Measurements from ENCODE around the gene DHH. TPM values are rescaled to one million over a fixed set of nuclear protein-coding genes. Genes with fewer than 3 reads are reported as not detected.

DHH gene
- polyA plus RNA-seq, 3 donors: 0.26 to 0.56 (median 0.44) TPM

DNA sequence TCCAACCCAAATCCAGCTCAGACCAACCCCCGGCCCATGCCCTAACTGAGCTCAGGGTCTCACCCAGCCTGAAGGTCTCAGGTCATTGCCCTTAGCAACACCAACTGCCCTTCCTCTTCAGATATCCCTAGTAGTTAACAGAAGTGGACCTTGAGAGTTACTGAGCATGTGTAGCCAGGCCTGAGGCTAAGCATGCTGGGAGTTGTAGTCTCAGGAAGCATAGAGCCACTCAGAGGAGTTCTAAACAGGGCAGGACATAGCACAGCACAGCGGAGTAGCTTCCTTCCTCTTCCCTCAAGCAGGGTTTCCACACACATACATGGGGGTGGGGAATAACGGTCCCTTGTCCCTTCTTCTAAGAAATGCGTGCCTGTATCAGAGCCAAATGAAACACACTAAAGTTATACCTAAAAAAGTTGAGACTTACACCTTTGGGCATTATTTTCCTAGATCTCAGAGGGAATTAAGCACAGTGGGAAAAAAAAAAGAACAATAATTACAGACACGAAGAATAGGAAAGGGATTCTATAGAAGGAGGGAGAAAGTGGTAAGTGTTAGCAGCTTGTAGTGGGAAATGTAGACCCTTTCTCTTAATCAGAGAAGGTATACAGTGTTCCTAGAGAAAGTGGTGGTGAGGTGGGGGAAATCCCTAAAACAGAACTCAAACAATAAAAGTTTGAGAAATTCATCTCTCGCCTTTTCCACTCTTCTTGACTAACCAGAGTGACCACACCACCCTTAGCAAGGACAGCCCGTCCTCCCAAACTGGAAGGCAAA, 38.4 kb downstream of the DHH start:
- DNase-seq (ENCODE audit: extremely low read depth in 1 of 11, low read depth in 9 of 11, low spot score in 4 of 11): peak in 4 of 11 donors; percentile 22 to 48 (median 34)

DNA sequence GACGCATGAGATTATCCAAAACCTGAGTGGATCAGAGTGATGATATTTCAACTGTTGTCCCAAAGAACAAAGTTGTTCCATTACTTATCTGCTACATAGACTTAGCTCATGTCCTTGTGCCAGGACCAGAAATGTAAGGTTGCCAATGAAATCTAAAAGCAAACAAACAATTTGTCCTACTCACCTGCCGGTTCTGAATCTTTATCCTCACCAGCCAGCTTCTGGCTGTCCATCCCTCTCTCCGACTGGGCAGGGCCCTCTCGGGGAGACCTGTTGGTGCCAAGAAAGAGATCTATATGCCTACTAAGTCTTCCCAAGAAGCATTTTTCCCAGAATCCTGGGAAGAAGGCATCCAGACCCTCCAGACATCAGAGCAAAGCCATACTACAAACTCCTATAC, 39.5 kb downstream of the DHH start:
- no peak for DNase-seq (ENCODE audit: extremely low read depth in 1 of 11, low read depth in 9 of 11, low spot score in 4 of 11)

DNA sequence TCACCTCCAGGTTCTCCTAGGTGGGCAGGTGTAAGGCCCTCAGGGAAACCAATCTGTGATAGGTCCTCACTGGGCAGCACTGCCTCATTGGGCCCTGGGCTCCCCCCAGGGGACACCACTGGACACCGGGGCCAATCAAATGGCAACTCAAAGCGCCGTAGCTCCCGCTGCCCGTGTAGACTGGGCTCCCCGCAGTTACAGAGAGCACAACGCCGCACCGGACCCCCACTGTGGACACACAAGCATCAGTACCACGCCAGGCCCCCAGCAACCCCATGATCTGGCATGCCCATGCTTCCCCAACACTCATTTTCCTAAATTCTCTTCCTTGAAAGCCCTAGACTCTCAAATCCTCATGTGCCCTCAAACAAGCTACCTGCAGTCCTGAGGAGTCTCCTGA, 40.1 kb downstream of the DHH start:
- DNase-seq (ENCODE audit: extremely low read depth in 1 of 11, low read depth in 9 of 11, low spot score in 4 of 11): no peak

DNA sequence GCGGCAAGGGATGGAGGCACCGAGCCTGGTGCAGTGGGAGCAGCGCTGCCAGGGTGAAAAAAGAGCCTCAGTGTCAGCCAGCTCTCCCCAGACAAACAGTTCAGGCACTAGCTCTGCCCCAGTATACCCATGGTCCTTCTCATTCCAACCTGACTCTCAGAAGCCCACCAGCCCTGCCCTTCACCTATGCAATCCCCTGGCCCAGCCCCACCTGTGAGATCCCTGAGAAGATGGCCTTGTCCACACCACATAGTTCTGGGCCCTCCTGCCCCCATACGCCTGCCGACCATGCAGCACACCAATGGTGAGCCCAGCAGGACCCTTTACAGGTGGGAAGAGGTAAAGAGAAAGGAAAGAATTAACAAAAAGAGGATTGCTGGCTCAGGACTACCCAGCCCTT, 40.5 kb downstream of the DHH start:
- DNase-seq (ENCODE audit: extremely low read depth in 1 of 11, low read depth in 9 of 11, low spot score in 4 of 11): no peak

DNA sequence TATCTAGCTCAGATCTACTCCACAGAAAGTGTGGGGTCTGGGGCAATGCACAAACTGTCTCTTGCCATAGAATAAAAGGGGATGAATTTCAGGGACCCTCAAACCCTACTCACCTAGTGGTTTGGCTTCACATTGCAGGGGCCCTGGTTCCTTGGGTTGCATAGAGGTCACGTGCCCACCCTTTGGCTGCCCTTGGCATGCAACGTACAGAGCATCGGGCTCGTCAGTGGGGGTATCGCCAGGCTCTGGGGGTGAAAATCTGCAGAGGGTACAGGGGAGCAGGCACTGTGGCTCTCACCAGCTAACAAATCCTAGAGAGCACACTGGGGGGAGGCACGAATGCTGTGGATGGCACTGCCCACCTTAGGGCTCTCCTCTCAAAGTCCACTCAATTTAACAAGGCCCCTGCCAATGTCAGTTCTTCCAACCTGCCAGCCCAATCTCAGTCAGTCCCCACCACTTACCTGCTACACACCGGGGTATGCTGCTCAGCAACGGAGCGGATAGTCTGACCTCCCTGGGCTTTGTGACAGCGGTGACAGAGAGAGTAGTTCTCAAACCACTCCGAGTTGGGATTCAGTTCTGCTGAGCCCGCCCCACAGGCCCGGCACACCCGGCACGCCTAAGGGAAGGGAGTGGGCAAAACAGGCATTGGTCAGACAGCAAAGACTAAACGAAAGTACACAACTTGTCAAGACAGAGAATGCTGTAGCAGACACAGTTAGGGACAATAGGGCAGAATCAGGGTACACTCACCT, 42.0 kb downstream of the DHH start:
- no peak for DNase-seq (ENCODE audit: extremely low read depth in 1 of 11, low read depth in 9 of 11, low spot score in 4 of 11)

DNA sequence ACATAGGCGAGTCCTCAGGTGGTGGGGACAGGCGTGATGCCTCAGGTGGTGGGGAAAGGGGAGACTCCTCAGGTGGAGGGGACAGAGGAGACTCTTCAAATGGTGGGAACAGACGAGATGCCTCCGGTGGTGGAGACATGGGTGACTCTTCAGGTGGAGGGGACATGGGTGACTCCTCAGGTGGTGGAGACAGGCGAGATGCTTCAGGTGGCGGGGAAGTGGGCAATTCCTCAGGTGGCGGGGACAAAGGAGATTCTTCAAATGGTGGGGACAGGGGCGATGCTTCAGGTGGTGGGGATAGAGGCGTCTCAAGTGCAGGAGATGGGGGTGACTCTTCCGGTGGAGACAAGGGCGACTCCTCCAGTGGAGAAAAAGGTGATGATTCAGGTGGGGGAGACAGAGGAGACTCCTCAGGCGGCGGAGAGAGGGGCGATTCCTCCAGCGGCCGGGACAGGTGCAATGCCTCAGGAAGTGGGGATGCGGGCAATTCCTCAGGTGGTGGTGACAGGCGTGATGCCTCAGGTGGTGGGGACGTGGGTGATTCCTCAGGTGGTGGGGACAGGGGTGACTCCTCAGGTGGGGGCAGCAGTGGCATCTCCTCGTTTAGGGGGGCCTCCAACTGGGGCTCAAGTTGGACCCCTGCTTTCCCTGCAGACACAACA, 42.7 kb downstream of the DHH start:
- no peak for DNase-seq (ENCODE audit: extremely low read depth in 1 of 11, low read depth in 9 of 11, low spot score in 4 of 11)

DNA sequence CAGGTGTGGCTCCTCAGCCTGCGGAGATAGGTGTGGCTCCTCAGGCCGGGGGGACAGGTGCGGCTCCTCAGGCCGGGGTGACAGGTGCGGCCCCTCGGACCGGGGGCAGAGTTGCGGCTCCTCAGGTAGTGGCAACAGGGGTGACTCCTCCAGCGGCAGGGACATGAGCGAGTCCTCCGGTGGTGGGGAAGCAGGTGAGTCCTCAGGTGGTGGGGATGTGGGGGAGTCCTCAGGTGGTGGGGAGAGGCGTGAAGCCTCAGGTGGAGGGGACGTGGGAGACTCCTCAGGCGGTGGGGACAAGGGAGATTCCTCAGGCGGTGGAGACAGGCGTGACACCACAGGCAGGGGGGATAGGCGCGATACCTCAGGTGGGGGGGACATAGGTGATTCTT, 43.2 kb downstream of the DHH start:
- no peak for DNase-seq (ENCODE audit: extremely low read depth in 1 of 11, low read depth in 9 of 11, low spot score in 4 of 11)

DNA sequence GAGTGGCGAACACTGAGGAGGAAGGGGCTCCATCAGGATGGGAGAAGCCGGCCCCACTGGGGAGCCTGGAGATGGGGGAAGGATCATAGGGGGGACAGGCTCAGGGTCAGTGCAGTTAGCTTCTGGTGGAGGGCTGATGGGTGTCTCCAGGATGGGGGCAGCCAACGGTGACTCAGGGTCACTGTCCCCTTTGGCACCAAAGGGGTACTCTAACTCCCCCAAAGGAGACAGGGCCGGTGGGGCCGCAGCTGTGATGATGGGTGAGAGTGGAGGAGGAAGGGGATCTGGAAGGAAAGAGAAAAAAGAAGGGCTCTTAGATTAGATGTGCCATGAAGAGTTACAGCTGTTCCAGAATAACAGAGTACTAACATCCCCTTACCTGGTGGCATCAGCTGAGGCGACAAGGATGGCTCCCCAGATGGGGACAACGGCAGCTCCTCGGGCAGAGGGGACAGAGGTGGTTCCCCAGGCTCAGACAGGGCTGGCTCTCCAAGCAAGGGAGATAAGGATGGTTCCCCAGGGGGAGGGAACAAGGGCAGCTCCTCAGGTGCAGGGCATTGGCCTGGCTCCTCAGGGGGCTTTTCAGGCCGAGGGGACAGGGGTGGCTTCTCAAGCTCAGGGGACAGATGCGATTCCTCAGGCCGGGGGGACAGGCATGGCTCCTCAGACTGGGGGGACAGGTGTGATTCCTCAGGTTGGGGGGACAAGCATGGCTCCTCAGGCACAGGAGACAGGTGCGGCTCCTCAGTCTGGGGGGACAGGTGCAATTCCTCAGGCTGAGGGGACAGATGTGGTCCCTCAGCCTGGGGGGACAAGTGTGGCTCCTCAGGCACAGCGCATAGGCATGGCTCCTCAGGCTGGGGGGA, 43.9 kb downstream of the DHH start:
- no peak for DNase-seq (ENCODE audit: extremely low read depth in 1 of 11, low read depth in 9 of 11, low spot score in 4 of 11)

DNA sequence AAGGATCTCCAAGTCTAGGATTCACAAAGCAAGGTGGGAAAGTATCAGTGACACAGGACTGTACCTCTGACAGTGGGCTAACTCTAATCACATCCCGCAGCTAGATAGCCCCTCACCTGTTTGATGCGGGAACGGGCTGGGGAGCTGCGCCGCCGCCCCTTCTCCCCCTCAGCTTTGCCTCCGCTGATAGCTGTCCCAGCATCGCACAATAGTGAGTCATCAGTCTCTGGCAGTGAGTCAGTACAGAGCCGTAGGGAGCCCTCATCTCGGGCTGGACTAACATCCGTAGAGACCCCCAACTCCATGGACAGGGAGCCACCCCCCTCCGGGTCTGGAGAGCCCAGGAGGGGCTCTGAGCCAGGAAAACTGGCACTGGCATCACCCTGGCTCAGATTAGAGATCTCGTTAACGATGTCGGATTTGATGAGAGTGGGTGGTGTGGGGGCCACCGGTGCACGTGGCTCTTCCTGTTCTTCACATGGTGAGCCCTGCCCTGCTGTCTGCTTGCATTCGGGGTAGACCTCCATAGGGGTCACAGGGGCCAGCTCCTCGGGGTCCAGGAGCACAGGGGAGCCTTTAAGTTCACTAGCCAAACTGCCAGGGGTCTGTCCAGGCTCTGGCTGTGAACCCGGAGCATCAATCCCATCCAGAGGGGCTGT, 44.9 kb downstream of the DHH start:
- no peak for DNase-seq (ENCODE audit: extremely low read depth in 1 of 11, low read depth in 9 of 11, low spot score in 4 of 11)

DNA sequence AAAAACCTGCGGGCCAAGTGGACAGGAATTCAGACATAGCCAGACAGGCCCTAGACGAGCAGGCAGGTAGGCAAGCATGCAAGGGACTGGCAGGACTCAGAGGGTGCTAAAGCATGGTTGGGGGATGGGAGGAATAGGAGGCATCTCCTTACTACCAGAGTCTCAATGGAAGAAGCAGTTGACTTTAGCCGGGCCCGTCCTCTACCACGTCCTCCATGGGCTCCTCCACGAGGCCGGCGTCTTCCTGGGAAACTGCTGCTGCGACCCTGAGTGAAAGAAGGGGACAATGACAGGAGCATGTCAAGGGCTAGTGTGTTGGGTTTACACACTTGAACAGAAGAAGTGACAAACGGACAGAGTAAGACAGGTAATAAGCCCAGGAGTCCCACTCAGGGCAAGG, 45.6 kb downstream of the DHH start:
- no peak for DNase-seq (ENCODE audit: extremely low read depth in 1 of 11, low read depth in 9 of 11, low spot score in 4 of 11)

DNA sequence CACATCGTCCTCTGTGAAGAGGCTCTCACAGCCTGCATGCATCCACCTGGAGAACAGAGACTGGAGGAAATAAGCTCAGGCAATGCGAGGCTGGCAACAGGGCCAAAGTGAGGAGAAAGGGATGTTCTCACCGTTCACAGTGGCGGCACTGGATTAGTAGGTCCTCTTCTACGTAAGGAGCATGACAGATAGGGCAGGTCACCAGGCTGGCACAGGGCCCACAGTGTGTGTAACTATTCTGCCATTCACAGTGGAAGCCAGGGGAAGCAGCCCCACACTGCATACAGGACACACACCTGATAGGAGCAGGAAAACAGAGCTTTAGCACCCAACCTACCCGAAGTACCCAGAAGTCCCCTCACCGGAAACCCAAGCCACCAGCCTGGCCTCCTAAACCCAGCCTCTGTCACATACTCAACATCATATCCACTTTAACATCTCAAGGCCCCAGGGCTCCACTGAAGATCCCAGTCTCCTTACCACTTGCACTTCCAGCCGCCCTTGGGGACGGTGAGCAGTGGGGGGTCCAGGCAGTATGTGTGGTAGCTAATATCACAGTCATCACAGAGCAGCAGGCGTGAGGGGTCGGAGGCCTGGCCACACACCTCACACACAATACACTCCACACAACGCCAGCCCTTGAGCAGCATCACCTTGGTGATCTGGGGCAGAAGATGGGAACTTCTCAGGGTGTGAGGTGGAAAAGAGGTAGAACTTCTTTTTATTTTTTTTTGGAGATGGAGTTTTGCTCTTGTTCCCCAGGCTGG, 48.3 kb downstream of the DHH start:
- DNase-seq (ENCODE audit: extremely low read depth in 1 of 11, low read depth in 9 of 11, low spot score in 4 of 11): no peak

DNA sequence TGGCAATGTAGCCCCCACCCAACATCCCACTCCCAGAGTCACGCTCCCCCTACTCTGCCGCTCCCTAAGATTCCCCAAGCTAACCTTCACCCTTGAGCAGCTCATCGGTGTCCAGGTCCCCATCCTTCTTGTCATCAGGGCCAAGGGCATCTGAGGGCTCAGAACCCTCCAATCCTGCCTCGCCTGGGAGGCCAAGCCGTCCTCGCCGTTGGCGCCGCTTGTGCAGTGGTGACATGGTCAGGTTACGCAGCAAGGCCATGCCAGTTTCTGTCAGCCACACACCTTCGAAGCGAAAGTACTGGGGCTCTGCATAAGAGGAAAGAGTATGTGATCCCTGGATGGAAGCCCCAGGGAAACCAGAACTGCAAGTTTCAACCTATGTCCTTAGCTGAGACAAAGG, 49.9 kb downstream of the DHH start:
- no peak for DNase-seq (ENCODE audit: extremely low read depth in 1 of 11, low read depth in 9 of 11, low spot score in 4 of 11)

DNA sequence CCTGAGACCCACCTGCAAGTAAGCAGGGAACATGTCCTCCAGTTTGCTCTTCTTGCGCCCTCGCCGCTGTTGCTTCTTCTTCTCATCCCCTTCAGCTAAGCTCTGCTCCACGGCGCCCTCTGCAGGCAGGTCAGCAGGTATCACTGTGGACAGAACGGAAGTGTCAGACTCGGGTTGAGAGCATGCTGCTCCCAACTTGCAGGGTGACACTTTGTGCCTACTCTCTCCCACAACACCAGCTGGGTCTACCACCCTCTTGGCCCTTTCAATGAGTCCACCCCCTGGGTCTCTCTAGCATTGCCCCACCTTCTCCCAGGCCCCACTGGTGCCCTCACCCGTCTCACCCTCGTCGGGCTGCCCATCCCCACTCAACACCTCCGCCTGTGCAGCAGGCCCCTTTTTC, 50.7 kb downstream of the DHH start:
- DNase-seq (ENCODE audit: extremely low read depth in 1 of 11, low read depth in 9 of 11, low spot score in 4 of 11): no peak

DNA sequence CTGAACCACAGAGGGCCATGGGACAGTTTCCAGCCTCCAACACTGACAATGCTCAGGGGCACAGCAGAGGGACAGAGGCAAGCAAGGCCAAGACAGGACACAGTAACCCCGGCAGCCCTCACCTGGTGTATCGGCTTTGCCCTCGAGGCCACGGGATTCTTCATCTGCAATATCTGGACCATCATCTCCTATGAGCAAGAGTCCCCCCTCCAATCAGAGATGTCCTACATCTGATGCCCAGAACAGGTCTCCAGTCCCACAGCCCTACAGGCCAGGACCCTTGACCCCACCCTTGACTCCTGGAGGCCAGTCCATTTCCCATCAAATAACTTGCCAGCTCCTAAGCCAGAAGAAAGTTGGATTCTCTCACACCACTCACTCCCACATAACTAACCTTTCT, 51.4 kb downstream of the DHH start:
- DNase-seq (ENCODE audit: extremely low read depth in 1 of 11, low read depth in 9 of 11, low spot score in 4 of 11): no peak

DNA sequence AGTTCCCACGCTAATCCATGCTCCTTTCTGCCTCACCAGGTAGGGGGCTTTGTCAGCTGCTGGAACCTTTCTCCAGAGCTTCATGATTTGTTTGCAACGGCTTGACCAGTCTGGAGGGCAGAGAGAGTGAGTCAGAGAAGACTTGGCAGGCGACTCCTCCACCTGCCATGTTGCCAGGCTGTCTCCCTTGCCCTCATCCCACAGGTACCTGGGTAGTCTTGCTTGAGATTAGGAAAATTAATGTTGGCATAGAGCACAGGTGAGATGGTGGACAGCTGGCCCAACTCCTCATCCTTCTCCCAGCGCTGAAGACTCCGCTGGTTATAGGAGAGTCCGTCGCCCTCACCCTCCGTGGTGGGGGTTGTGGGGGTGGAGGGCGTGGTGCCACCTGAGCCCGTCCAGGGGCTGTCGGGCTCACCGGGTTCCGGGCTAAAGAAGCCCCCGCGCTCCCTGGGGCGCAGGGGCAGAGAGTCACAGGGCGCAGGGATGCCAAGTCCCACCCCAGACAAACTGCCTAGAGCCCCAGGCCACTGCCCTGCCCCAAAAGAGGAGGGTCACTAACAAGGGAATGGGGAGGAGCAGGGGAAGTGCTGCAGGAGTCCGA, 52.6 kb downstream of the DHH start:
- no peak for DNase-seq (ENCODE audit: extremely low read depth in 1 of 11, low read depth in 9 of 11, low spot score in 4 of 11)

DNA sequence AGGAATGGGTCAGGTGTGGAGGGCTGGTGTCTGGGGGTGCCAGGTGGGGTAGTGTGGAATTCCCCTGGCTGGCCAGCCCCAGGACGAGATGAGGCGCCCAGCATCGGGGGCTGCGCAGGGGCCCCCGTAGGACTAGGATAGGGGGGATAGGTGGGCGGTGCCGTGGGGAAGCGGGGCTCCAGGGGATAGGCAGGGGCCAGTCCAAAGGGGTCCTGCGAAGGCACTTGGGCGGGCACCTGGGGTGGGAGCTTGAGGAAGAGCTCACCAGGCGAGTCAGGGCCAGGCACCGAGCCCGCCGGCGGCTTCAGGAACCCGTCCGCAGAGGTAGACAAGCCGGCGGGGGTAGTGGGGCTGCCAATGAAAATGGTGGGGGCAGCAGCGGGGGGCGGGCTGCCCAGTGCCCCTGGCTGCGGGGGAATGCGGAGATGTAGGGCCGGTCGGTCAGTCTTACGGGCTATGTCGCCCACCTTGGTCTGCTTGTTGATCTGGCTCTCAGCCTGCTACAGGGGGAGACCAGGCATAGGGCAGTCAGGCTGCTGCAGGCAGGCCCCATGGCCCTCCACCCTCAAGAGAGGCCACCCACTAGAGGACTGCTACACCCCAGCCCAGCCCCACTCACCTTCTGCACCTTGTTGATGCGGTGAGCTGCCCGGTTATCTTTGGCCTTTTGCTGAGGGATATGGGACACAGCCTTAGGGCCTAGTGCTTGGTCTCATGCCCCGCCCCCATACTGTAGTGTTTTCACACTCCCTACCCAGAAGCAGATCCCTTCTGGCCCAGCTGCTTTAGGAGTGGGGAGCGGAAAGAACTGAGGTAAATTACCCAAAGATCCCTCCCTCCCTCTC, 53.3 kb downstream of the DHH start:
- no peak for DNase-seq (ENCODE audit: extremely low read depth in 1 of 11, low read depth in 9 of 11, low spot score in 4 of 11)

DNA sequence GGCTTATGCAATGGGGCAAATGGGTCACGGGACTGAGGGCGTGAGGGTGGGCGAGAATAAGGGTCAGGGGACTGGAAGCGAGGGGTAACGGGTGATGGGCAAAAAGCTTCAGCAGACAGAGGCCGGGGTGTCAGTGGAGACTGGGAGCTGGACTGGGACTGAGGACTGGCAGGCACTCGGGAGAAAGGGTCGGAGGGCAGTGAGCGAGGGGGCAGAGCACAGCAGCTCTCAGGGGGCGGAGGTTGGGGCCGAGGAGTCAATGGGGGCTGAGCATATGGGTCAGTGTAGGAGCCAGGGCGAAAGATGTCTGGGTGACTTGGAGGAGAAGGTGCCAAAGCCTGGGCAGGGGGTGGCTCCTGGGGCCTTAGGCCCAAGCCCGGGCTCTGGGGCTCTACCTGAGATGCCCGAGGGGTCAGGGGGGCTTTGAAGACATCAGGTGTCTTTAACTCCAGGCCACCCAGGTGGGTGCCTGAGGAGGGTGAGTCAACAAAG, 54.2 kb downstream of the DHH start:
- DNase-seq (ENCODE audit: extremely low read depth in 1 of 11, low read depth in 9 of 11, low spot score in 4 of 11): no peak
